ENCODE results near the gene CSNK1D.
A peak's percentile ranks its signal among the peaks of the same experiment; 100 is the strongest.

Gene CSNK1D

DNA sequence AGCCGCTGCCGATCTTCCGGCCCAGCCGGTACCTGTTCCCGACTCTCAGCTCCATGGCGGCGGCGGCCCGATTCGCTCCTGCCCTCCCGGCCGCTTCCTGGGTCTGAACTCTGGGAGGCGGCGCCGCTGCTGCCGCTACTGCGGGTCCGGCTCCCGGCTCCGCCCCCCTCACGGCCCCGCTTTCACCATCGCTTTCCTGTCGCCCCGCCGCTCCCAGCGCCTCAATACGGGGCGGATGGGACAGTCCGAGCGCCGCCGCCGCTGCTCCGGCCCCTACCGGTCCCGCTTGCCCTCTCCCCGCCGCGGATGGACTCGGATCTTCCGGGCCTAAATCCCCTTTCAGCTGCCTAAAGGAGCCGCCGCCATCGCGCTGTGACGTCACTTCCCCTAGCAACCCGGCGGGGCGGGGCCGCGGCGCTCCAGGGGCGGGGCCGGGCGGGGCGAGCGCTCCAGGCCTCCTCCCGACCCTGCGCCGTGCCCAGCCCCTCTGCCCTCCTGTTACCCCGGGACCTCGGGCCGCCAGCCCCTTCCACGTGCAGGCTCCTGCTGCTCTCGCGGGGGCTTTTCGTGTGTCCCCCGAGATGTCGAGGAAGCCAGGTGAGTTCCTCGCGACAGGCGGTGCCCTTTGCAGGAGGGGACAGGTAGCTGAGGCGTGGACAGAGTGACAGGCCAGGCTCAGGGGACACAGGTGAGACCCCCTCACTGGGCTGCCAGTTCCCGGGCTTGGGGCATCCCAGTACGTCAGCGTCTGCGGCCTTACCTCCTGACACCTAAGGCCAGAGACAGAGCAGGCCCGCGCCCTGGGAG, at the start of gene CSNK1D (continued):
- no peak for TF ChIP-seq ZNF555 (tag by site-specific recombination; conservative IDR thresholded peaks at IDR 0.05)
- peak; percentile 27; the same call in 1 of the 2 replicates for TF ChIP-seq ZNF146 (tag by site-specific recombination; IDR thresholded peaks at IDR 0.05)
- no peak for TF ChIP-seq ZFP41 (tag by site-specific recombination; IDR thresholded peaks at IDR 0.05; ENCODE audit: borderline replicate concordance)
- TF ChIP-seq ZNF473 (tag by site-specific recombination; IDR thresholded peaks at IDR 0.05) = no peak
- TF ChIP-seq, protein P1, sequence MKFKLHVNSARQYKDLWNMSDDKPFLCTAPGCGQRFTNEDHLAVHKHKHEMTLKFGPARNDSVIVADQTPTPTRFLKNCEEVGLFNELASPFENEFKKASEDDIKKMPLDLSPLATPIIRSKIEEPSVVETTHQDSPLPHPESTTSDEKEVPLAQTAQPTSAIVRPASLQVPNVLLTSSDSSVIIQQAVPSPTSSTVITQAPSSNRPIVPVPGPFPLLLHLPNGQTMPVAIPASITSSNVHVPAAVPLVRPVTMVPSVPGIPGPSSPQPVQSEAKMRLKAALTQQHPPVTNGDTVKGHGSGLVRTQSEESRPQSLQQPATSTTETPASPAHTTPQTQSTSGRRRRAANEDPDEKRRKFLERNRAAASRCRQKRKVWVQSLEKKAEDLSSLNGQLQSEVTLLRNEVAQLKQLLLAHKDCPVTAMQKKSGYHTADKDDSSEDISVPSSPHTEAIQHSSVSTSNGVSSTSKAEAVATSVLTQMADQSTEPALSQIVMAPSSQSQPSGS (tag by site-specific recombination; IDR thresholded peaks at IDR 0.05; ENCODE audit: low read depth) = peak; percentile 96
- TF ChIP-seq, protein P2, sequence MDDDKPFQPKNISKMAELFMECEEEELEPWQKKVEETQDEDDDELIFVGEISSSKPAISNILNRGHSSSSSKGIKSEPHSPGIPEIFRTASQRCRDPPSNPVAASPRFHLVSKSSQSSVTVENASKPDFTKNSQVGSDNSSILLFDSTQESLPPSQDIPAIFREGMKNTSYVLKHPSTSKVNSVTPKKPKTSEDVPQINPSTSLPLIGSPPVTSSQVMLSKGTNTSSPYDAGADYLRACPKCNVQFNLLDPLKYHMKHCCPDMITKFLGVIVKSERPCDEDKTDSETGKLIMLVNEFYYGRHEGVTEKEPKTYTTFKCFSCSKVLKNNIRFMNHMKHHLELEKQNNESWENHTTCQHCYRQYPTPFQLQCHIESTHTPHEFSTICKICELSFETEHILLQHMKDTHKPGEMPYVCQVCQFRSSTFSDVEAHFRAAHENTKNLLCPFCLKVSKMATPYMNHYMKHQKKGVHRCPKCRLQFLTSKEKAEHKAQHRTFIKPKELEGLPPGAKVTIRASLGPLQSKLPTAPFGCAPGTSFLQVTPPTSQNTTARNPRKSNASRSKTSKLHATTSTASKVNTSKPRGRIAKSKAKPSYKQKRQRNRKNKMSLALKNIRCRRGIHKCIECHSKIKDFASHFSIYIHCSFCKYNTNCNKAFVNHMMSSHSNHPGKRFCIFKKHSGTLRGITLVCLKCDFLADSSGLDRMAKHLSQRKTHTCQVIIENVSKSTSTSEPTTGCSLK (tag by site-specific recombination; IDR thresholded peaks at IDR 0.05) = no peak
- peak; percentile 54; the same call in 1 of the 2 replicates for TF ChIP-seq PRDM10 (tag by site-specific recombination; IDR thresholded peaks at IDR 0.05)
- TF ChIP-seq ZNF311 (tag by site-specific recombination; IDR thresholded peaks at IDR 0.05; ENCODE audit: borderline replicate concordance) = no peak
- TF ChIP-seq, protein P3, sequence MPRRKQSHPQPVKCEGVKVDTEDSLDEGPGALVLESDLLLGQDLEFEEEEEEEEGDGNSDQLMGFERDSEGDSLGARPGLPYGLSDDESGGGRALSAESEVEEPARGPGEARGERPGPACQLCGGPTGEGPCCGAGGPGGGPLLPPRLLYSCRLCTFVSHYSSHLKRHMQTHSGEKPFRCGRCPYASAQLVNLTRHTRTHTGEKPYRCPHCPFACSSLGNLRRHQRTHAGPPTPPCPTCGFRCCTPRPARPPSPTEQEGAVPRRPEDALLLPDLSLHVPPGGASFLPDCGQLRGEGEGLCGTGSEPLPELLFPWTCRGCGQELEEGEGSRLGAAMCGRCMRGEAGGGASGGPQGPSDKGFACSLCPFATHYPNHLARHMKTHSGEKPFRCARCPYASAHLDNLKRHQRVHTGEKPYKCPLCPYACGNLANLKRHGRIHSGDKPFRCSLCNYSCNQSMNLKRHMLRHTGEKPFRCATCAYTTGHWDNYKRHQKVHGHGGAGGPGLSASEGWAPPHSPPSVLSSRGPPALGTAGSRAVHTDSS (tag by site-specific recombination; IDR thresholded peaks at IDR 0.05) = peak; percentile 39; the same call in 1 of the 2 replicates
- TF ChIP-seq HOXD13 (CRISPR knock-in tag; IDR thresholded peaks at IDR 0.05; ENCODE audit: borderline replicate concordance) = no peak
- peak; percentile 55; the same call in 1 of the 2 replicates for TF ChIP-seq ZNF280D (tag by site-specific recombination; IDR thresholded peaks at IDR 0.05)
- TF ChIP-seq ZNF768 (tag by site-specific recombination; IDR thresholded peaks at IDR 0.05) = no peak
- no peak for TF ChIP-seq ZNF776 (tag by site-specific recombination; IDR thresholded peaks at IDR 0.05; ENCODE audit: borderline replicate concordance)
- peak; percentile 83 for TF ChIP-seq KLF1 (tag by site-specific recombination; IDR thresholded peaks at IDR 0.05)
- TF ChIP-seq ZNF157 (tag by site-specific recombination; IDR thresholded peaks at IDR 0.05) = no peak
